ENCODE results near the gene MOCOS.

The MOCOS gene

DNA sequence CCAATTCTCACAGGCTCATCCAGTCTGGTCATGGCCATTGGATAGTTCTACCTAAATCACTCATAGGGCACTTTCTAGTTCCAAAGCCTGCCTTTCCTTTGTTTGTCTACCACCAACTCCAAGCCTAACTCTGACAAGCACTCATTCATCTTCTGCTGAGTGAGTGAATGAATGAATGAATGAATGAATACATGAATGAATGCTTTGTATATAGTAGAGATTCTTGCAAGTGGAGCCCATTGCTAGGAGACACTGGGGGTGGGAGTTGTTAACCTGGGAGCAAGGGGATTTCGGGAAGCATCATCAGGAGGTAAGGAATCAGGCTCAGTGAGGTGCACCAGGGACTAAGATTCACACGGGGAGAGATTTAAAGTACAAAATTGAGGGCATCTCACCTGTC, 3.3 kb upstream of the MOCOS start:
- TF ChIP-seq, protein P1, sequence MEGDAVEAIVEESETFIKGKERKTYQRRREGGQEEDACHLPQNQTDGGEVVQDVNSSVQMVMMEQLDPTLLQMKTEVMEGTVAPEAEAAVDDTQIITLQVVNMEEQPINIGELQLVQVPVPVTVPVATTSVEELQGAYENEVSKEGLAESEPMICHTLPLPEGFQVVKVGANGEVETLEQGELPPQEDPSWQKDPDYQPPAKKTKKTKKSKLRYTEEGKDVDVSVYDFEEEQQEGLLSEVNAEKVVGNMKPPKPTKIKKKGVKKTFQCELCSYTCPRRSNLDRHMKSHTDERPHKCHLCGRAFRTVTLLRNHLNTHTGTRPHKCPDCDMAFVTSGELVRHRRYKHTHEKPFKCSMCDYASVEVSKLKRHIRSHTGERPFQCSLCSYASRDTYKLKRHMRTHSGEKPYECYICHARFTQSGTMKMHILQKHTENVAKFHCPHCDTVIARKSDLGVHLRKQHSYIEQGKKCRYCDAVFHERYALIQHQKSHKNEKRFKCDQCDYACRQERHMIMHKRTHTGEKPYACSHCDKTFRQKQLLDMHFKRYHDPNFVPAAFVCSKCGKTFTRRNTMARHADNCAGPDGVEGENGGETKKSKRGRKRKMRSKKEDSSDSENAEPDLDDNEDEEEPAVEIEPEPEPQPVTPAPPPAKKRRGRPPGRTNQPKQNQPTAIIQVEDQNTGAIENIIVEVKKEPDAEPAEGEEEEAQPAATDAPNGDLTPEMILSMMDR (IDR thresholded peaks at IDR 0.05; ENCODE audit: low read depth, low read length) = no peak
- H3K4me3 ChIP-seq (replicated peaks in 1 of 2; ENCODE audit: low read depth in 2 of 2, low read length in 2 of 2) = no peak overlapping the region
- no peak for DNase-seq (ENCODE audit: low read depth in 2 of 2)

GRCh38 chr18:36185157-36185556, 2.1 kb upstream of the MOCOS start:
- no peak overlapping the region for H3K4me3 ChIP-seq (replicated peaks in 1 of 2; ENCODE audit: low read depth in 2 of 2, low read length in 2 of 2)
- no peak for DNase-seq (ENCODE audit: low read depth in 2 of 2)
- TF ChIP-seq, protein P1 (IDR thresholded peaks at IDR 0.05; ENCODE audit: low read depth, low read length) = no peak

GRCh38 chr18:36185901-36186460, 1.3 kb upstream of the MOCOS start:
- no peak for DNase-seq (ENCODE audit: low read depth in 2 of 2)
- H3K4me3 ChIP-seq (replicated peaks in 1 of 2; ENCODE audit: low read depth in 2 of 2, low read length in 2 of 2) = no peak overlapping the region
- TF ChIP-seq, protein P1 (IDR thresholded peaks at IDR 0.05; ENCODE audit: low read depth, low read length) = no peak

DNA sequence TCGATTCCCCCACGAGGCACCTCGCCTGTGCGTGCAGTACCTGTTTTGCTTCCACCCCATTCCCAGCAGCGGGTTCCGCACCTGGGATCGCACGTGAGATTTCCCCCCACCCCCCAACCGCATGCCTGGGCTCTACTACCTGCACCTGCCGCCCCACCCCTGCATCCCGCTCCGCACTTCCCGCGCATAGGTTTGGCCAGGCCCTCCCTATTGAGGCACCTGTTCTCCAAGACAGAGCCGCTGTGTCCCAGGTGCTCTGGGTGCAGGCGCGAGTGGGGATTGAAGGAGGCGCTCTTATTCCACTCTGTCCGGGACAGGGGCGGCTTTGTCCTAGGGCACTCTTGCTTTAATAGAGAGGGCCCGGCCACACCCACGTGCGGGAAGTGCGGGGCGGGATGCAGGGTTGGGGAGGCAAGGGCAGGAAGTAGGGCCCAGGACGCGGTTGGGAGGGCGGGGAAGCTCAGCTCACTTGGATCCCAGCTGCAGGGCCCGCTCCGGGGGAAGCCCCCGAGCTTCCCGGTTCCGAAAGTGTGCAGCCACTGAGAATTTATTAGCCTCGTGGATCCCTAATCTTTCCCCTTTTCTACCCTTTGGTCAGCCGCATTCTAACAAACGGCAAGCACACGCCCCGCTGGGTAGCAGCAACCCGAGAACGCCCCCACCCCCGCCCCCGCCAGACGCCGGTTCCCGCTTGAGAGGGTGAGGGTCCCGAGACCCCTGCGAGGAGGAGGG, 670 bp upstream of the MOCOS start:
- TF ChIP-seq, protein P1 (IDR thresholded peaks at IDR 0.05; ENCODE audit: low read depth, low read length) = no peak
- DNase-seq (ENCODE audit: low read depth in 2 of 2) = peak; percentile 13 to 29
- H3K4me3 ChIP-seq (replicated peaks in 1 of 2; ENCODE audit: low read depth in 2 of 2, low read length in 2 of 2) = peak overlapping the region; percentile 78 to 82

- DNase-seq (ENCODE audit: low read depth in 2 of 2) = peak in 1 of 2 donors; percentile 40
- TF ChIP-seq, protein P1 (IDR thresholded peaks at IDR 0.05; ENCODE audit: low read depth, low read length) = no peak
- H3K4me3 ChIP-seq (replicated peaks in 1 of 2; ENCODE audit: low read depth in 2 of 2, low read length in 2 of 2) = peak overlapping the region; percentile 78 to 82
Observed at GRCh38 chr18:36187826-36188721, 777 bp downstream of the MOCOS start.

GRCh38 chr18:36188916-36189315, 1.6 kb downstream of the MOCOS start:
- DNase-seq (ENCODE audit: low read depth in 2 of 2) = no peak
- no peak overlapping the region for H3K4me3 ChIP-seq (replicated peaks in 1 of 2; ENCODE audit: low read depth in 2 of 2, low read length in 2 of 2)
- TF ChIP-seq, protein P1 (IDR thresholded peaks at IDR 0.05; ENCODE audit: low read depth, low read length) = no peak
